Upper lobe of left lung (tissue), 4 donors: ENCODE data around the gene BUD13.

Source experiments
- CTCF ChIP-seq, 6 experiments: fragments of 450-650 bp in 4 of 6; fragments of 200-600 bp in 2 of 6; sonication (generic) in 2 of 6; IDR thresholded peaks; one replicate each; pipeline ENCODE4 v1.5.1; 2016 to 2019; ENCODE audit warnings: antibody characterized with exemption in 6 of 6
- POLR2AphosphoS5 ChIP-seq, 2 donors: sonication (generic); formaldehyde crosslinking; IDR thresholded peaks; one replicate each; pipeline ENCODE4 v1.5.1; 2017; ENCODE audit warnings: antibody characterized with exemption in 2 of 2

DNA sequence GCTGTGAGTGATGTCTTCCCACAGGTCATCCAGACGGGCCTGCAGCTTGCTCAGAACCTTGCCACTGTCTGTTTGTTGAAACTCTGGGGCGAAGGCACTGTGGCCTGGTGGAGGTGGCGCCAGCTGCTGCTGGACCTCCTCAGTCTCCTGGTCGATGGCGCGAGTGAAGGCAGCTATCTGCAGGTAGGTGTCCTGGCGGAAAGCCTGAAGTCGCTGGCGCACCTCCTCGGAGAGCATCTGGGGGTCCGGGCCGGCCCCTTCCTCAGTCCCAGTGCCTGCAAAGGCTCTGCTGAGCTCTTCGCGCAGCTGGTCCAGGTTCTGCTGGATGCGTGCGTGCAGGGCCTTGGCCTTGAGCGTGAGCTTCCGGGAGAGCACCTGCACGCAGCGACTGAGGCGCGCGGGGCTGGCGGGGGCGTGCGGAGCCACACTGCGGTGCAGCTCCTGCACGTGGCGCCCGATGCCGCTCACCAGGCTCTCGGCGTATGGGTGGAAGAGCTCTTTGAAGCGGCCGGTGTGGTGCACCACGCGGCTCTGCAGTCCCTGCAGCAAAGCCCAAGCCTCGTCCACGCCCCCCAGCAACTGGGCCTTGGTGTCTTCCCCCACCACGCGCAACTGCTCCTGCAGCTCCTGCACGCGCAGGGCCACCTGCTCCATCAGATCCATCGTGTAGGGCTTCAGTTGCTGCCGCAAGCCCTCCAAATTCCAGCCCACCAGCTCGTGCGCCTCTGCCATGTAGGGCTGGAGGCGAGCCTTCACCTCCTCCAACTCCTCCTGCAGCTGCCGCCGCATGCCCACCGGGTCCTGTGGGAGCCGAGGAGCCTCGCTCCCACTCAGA lies 17.6 kb upstream of the BUD13 start:
- TF ChIP-seq POLR2AphosphoS5 (IDR thresholded peaks at IDR 0.05) (no peak), CTCF (IDR thresholded peaks at IDR 0.05) (no peak)
